ENCODE results near the gene RAD17. TPM values are rescaled to one million over a fixed set of nuclear protein-coding genes. Genes with fewer than 3 reads are reported as not detected.

The RAD17 gene
- total RNA-seq, 1 experiment from 2014 or later = 19.3 TPM

DNA sequence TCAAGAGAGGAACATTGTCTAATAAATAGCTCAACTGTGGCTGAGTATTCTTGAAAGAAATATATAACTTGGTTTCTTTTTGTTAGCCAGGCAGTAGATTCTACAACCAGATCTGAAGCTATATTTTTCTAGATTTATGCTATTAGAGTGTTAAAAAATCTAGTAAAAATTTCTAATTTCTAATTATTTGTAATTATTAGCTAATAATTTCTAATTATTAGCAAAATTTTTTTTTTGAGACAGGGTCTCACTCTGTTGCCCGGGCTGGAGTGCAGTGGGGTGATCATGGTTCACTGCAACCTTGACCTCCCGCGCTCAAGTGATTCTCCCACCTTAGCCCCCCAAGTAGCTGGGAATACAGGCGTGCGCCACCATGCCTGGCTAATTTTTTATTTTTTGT lies 2.8 kb downstream of the RAD17 start:
- Histone ChIP-seq H3K4me1 (ENCODE audit: insufficient read depth, low read length, poor library complexity, severe bottlenecking) (peaks cover 11% of the 10 kb centered on the region), H3K36me3 (ENCODE audit: insufficient read depth, low read length, poor library complexity, severe bottlenecking) (peaks cover 8% of the 10 kb centered on the region), H3K27me3 (replicated peaks; ENCODE audit: insufficient read depth, low read depth, low read length, poor library complexity) (no peaks in the 10 kb centered on the region), H3K9me3 (ENCODE audit: low read depth, low read length, poor library complexity, severe bottlenecking) (no peaks in the 10 kb centered on the region), H3K27ac (ENCODE audit: low read depth, low read length, poor library complexity, severe bottlenecking) (no peak overlapping the region), H3K4me3 (ENCODE audit: low read depth, low read length, poor library complexity, severe bottlenecking) (no peak overlapping the region)
- intact Hi-C loops (cut with micrococcal nuclease; ENCODE audit: unreplicated experiment) = no loop called here
- DNase-seq (ENCODE audit: low spot score) = no peak
- TF ChIP-seq, protein P1, sequence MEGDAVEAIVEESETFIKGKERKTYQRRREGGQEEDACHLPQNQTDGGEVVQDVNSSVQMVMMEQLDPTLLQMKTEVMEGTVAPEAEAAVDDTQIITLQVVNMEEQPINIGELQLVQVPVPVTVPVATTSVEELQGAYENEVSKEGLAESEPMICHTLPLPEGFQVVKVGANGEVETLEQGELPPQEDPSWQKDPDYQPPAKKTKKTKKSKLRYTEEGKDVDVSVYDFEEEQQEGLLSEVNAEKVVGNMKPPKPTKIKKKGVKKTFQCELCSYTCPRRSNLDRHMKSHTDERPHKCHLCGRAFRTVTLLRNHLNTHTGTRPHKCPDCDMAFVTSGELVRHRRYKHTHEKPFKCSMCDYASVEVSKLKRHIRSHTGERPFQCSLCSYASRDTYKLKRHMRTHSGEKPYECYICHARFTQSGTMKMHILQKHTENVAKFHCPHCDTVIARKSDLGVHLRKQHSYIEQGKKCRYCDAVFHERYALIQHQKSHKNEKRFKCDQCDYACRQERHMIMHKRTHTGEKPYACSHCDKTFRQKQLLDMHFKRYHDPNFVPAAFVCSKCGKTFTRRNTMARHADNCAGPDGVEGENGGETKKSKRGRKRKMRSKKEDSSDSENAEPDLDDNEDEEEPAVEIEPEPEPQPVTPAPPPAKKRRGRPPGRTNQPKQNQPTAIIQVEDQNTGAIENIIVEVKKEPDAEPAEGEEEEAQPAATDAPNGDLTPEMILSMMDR (conservative IDR thresholded peaks at IDR 0.05; ENCODE audit: low read depth, low read length) = no peak
- TF ChIP-seq EZH2 (IDR thresholded peaks at IDR 0.05; ENCODE audit: borderline replicate concordance, low read depth, low read length, poor library complexity, severe bottlenecking) = no peak
- no TSS peak for BruUV-seq (replicated peaks)
- POLR2A ChIA-PET (ENCODE audit: low non-redundant PET) = interaction anchor here (0.6 kb wide), 1 partner anchor 71 kb away, joined by 3 read pairs; no protein-coding TSS in a partner anchor
- CTCF ChIA-PET = no interaction called here

DNA sequence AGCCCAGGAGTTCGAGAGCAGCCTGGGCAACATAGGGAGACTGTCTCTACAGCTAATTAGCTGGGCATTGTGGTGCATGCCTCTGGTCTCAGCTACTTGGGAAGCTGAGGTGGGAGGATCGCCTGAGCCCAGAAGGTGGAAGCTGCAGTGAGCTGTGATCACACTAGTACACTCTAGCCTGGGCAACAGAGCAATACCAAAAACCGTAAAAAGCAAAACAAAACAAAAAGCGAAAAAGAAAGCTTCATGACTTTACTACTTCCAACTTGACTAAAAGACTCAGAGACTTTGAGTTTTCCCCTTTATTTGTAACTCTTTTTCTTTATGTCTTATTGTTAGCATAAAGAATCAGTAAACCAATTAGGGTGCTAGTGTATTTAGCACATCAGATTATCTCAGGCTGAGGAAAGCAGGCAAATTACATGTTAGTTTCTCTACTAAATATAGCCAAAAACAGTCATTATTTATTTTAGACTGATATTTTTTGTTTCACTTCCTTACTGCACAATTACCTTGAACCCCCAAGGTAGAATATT lies 5.4 kb downstream of the RAD17 start:
- ChIA-PET CTCF (no interaction called here), POLR2A (ENCODE audit: low non-redundant PET) (no interaction called here)
- H3K27ac ChIP-seq (ENCODE audit: low read depth, low read length, poor library complexity, severe bottlenecking) = no peak overlapping the region
- TF ChIP-seq EZH2 (IDR thresholded peaks at IDR 0.05; ENCODE audit: borderline replicate concordance, low read depth, low read length, poor library complexity, severe bottlenecking) = no peak
- TF ChIP-seq, protein P1 (conservative IDR thresholded peaks at IDR 0.05; ENCODE audit: low read depth, low read length) = no peak
- intact Hi-C loops (cut with micrococcal nuclease; ENCODE audit: unreplicated experiment) = no loop called here
- no peak overlapping the region for H3K4me3 ChIP-seq (ENCODE audit: low read depth, low read length, poor library complexity, severe bottlenecking)
- no peak for DNase-seq (ENCODE audit: low spot score)
- peaks cover 16% of the 10 kb centered on the region for H3K36me3 ChIP-seq (ENCODE audit: insufficient read depth, low read length, poor library complexity, severe bottlenecking)
- no peaks in the 10 kb centered on the region for H3K9me3 ChIP-seq (ENCODE audit: low read depth, low read length, poor library complexity, severe bottlenecking)
- peaks cover 3% of the 10 kb centered on the region for H3K4me1 ChIP-seq (ENCODE audit: insufficient read depth, low read length, poor library complexity, severe bottlenecking)
- no peaks in the 10 kb centered on the region for H3K27me3 ChIP-seq (replicated peaks; ENCODE audit: insufficient read depth, low read depth, low read length, poor library complexity)
- no TSS peak for BruUV-seq (replicated peaks)

DNA sequence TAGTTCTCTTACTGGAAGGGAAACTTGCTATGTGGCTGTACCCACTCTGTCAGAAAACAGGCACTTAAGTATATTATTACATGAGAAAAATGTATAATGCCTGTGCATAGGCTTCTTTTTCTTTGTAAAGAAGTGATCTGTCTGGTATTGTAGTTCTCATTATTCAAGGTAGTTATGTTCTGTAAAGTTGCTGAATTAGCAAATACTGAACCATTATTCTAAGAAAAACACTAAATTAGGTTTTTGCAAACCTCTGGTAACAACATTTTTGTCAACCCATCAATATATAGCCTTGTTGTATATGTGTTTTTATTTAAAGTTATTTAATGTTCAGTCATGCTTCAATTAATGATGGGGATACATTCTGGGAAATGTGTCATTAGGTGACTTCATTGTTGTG lies 8.8 kb downstream of the RAD17 start:
- no peak overlapping the region for H3K27ac ChIP-seq (ENCODE audit: low read depth, low read length, poor library complexity, severe bottlenecking)
- intact Hi-C loops (cut with micrococcal nuclease; ENCODE audit: unreplicated experiment) = no loop called here
- ChIA-PET POLR2A (ENCODE audit: low non-redundant PET) (no interaction called here), CTCF (no interaction called here)
- no peaks in the 10 kb centered on the region for H3K27me3 ChIP-seq (replicated peaks; ENCODE audit: insufficient read depth, low read depth, low read length, poor library complexity)
- peaks cover 27% of the 10 kb centered on the region for H3K36me3 ChIP-seq (ENCODE audit: insufficient read depth, low read length, poor library complexity, severe bottlenecking)
- no peak for DNase-seq (ENCODE audit: low spot score)
- no peak overlapping the region for H3K4me3 ChIP-seq (ENCODE audit: low read depth, low read length, poor library complexity, severe bottlenecking)
- no peaks in the 10 kb centered on the region for H3K4me1 ChIP-seq (ENCODE audit: insufficient read depth, low read length, poor library complexity, severe bottlenecking)
- no peaks in the 10 kb centered on the region for H3K9me3 ChIP-seq (ENCODE audit: low read depth, low read length, poor library complexity, severe bottlenecking)
- BruUV-seq (replicated peaks) = no TSS peak
- TF ChIP-seq, protein P1 (conservative IDR thresholded peaks at IDR 0.05; ENCODE audit: low read depth, low read length) = no peak
- no peak for TF ChIP-seq EZH2 (IDR thresholded peaks at IDR 0.05; ENCODE audit: borderline replicate concordance, low read depth, low read length, poor library complexity, severe bottlenecking)

Data from A673 (cell line).